HepG2 (cell line): ENCODE data around the gene ENPP1. TPM values are rescaled to one million over a fixed set of nuclear protein-coding genes. Genes with fewer than 3 reads are reported as not detected.
A peak's percentile ranks its signal among the peaks of the same experiment; 100 is the strongest.

Source experiments
- ATAC-seq: fragments of 200-7000 bp; cut with Tn5 transposase; 3 replicates; pipeline ENCODE4 v1.9.1; 2020; ENCODE audit warnings: mild to moderate bottlenecking, moderate library complexity
- BruUV-seq: library from RNA; stranded (reverse); fragments of 400-500 nt; replicated peaks from 2 replicates; lab custom pipeline; 2021; lab: Mats Ljungman, UMichigan
- CTCF ChIA-PET: fragments of 300-600 bp; formaldehyde crosslinking; extraction: SDS; loops from one replicate; lab custom pipeline; 2021; ENCODE audit warnings: low total read pairs, inconsistent platforms, low intra/inter-chr PET ratio; lab: Yijun Ruan, JAX
- POLR2A ChIA-PET: fragments of 350-600 bp; sonication (Branson Sonifier 250); formaldehyde crosslinking; loops from one replicate; lab custom pipeline; 2020; ENCODE audit warnings: antibody characterized with exemption, inconsistent platforms; lab: Yijun Ruan, JAX
- DNase-seq: peaks from one replicate; pipeline ENCODE4 v3.0.0-alpha.2; 2015; ENCODE audit warnings: low spot score
- FAIRE-seq: peaks from 3 replicates; lab custom pipeline; 2011; peaks lifted over from hg19 to GRCh38; lab: Jason Lieb, UNC
- H2AFZ ChIP-seq: one replicate; pipeline ENCODE4 v1.6.1; 2011; ENCODE audit warnings: low read length, inconsistent platforms
- H3K27ac ChIP-seq: fragments of 300-600 bp; 3 replicates; pipeline ENCODE4 v1.8.0; 2011; ENCODE audit warnings: mixed run types, mild to moderate bottlenecking, mixed read lengths, low read length, inconsistent platforms; ENCODE audit not compliant: insufficient read depth; ENCODE audit errors: extremely low read length
- H3K27me3 ChIP-seq, 2 experiments: fragments of 200-600 bp in 1 of 2; 2 replicates in 1 of 2; 3 replicates in 1 of 2; pipeline versions ENCODE4 v1.6.0 to v1.8.0; 2011; ENCODE audit warnings: low read length in 2 of 2, mild to moderate bottlenecking in 2 of 2, moderate library complexity in 2 of 2, inconsistent platforms in 1 of 2; ENCODE audit not compliant: insufficient read depth in 2 of 2, control insufficient read depth in 1 of 2
- H3K36me3 ChIP-seq, 2 experiments: fragments of 200-600 bp in 1 of 2; replicated peaks in 1 of 2; 2 replicates in 1 of 2; 3 replicates in 1 of 2; pipeline versions ENCODE4 v1.5.1 to v1.8.0; 2011; ENCODE audit warnings: low read length in 2 of 2, inconsistent platforms in 1 of 2; ENCODE audit not compliant: insufficient read depth in 2 of 2, control insufficient read depth in 1 of 2
- H3K4me1 ChIP-seq: 2 replicates; pipeline ENCODE4 v1.5.1; 2012; ENCODE audit warnings: low read length, inconsistent platforms; ENCODE audit not compliant: insufficient read depth
- H3K4me2 ChIP-seq: 2 replicates; pipeline ENCODE4 v1.6.0; 2011; ENCODE audit warnings: low read depth, low read length, inconsistent platforms
- H3K4me3 ChIP-seq, 3 experiments: fragments of 200-600 bp in 1 of 3; sonication (generic), shearing (Covaris generic) in 1 of 3; replicated peaks in 1 of 3; 2 replicates each; pipeline ENCODE4 v1.5.1; 2011 to 2016; ENCODE audit warnings: low read length in 3 of 3, inconsistent platforms in 2 of 3, low read depth in 2 of 3, mild to moderate bottlenecking in 2 of 3, control low read depth in 1 of 3, mixed read lengths in 1 of 3; ENCODE audit not compliant: insufficient read depth in 1 of 3
- H3K79me2 ChIP-seq: one replicate; pipeline ENCODE4 v1.6.1; 2011; ENCODE audit warnings: low read length, inconsistent platforms; ENCODE audit not compliant: insufficient read depth
- H3K9ac ChIP-seq: 2 replicates; pipeline ENCODE4 v1.6.0; 2011; ENCODE audit warnings: mild to moderate bottlenecking, low read depth, low read length, inconsistent platforms; ENCODE audit not compliant: insufficient read depth
- H3K9me3 ChIP-seq: 2 replicates; pipeline ENCODE4 v1.5.1; 2012; ENCODE audit warnings: mild to moderate bottlenecking, low read length
- H4K20me1 ChIP-seq: 2 replicates; pipeline ENCODE4 v1.6.0; 2011; ENCODE audit warnings: inconsistent platforms, mild to moderate bottlenecking, low read length, moderate library complexity; ENCODE audit not compliant: insufficient read depth
- ARNTL ChIP-seq: sonication (generic); formaldehyde crosslinking; IDR thresholded peaks from 2 replicates; pipeline ENCODE4 v1.4.0; 2020; ENCODE audit warnings: mild to moderate bottlenecking, missing genetic modification reagents
- CHD4 ChIP-seq: fragments of 200-600 bp; sonication (generic); IDR thresholded peaks from 2 replicates; pipeline ENCODE4 v1.7.0; 2017; ENCODE audit warnings: mild to moderate bottlenecking, low read length, borderline replicate concordance
- JUNB ChIP-seq: sonication (generic); formaldehyde crosslinking; IDR thresholded peaks from 2 replicates; pipeline ENCODE4 v1.8.0; 2022; ENCODE audit warnings: missing genetic modification reagents, mild to moderate bottlenecking, borderline replicate concordance
- NFATC3 ChIP-seq: sonication (generic); formaldehyde crosslinking; IDR thresholded peaks from 2 replicates; pipeline ENCODE4 v1.5.1; 2020; ENCODE audit warnings: mild to moderate bottlenecking, missing genetic modification reagents
- PHB2 ChIP-seq: fragments of 450-650 bp; IDR thresholded peaks from 2 replicates; pipeline ENCODE4 v1.6.1; 2018; ENCODE audit not compliant: partially characterized antibody
- SKI ChIP-seq: fragments of 450-650 bp; IDR thresholded peaks from one replicate; pipeline ENCODE4 v1.6.1; 2018; ENCODE audit warnings: mild to moderate bottlenecking; ENCODE audit not compliant: partially characterized antibody
- ZBTB20 ChIP-seq: sonication (generic); formaldehyde crosslinking; IDR thresholded peaks from 2 replicates; pipeline ENCODE4 v1.8.1; 2023; ENCODE audit warnings: missing genetic modification reagents, low read depth, mild to moderate bottlenecking, borderline replicate concordance
- ZC3H13 ChIP-seq: sonication (generic); formaldehyde crosslinking; IDR thresholded peaks from 2 replicates; pipeline ENCODE4 v1.8.1; 2023; ENCODE audit warnings: mild to moderate bottlenecking, missing genetic modification reagents, moderate library complexity
- ZNF136 ChIP-seq: sonication (generic); formaldehyde crosslinking; IDR thresholded peaks from 2 replicates; pipeline ENCODE4 v1.8.1; 2022; ENCODE audit warnings: low read depth, mild to moderate bottlenecking, moderate library complexity, missing genetic modification reagents
- ZNF496 ChIP-seq: sonication (generic); formaldehyde crosslinking; IDR thresholded peaks from 2 replicates; pipeline ENCODE4 v1.8.1; 2023; ENCODE audit warnings: mild to moderate bottlenecking, moderate library complexity, missing genetic modification reagents; ENCODE audit not compliant: insufficient replicate concordance
- ZNF710 ChIP-seq: sonication (generic); formaldehyde crosslinking; IDR thresholded peaks from 2 replicates; pipeline ENCODE4 v1.5.0; 2020; ENCODE audit warnings: mild to moderate bottlenecking, missing genetic modification reagents, borderline replicate concordance
- ZNF800 ChIP-seq: sonication (generic); formaldehyde crosslinking; IDR thresholded peaks from 2 replicates; pipeline ENCODE4 v1.4.0; 2020; ENCODE audit warnings: missing genetic modification reagents
- WGBS: methylation state at CpG from one replicate; pipeline ENCODE4 v1.1.6; 2017; ENCODE audit warnings: low lambda C conversion rate; 5-methylcytosine and 5-hydroxymethylcytosine counted together
- in situ Hi-C: cut with HindIII; loops from 2 replicates; pipeline ENCODE4 v1.10.0; 2017; ENCODE audit warnings: low pct_unique_long_range_greater_than_20kb; ENCODE audit not compliant: extremely low pct_ligation_motif_present
- intact Hi-C: fragments of 100-400 bp; cut with micrococcal nuclease; formaldehyde crosslinking; loops from one replicate; pipeline ENCODE4 v1.10.0; 2022; ENCODE audit not compliant: unreplicated experiment
- polyA plus RNA-seq, 8 experiments: library from polyadenylated mRNA; depleted of rRNA in 3 of 8; stranded (reverse) in 7 of 8; unstranded in 1 of 8; fragments of >200 nt; fragmentation: Illumina TruSeq in 4 of 8; extraction: Trizol in 4 of 8; gene quantifications; 2 replicates each; pipeline versions ENCODE4 v1.2.1 to v1.2.3, GENCODE V29; 2011 to 2016; ENCODE audit warnings: low read depth in 4 of 8, missing spikeins in 1 of 8, mixed read lengths in 1 of 8; ENCODE audit not compliant: insufficient read depth in 1 of 8
- total RNA-seq, 5 experiments: library from RNA; depleted of rRNA; stranded (reverse); fragments of >200 nt; fragmentation: Illumina TruSeq; extraction: Trizol; gene quantifications; 2 replicates each; pipeline ENCODE4 v1.2.3, GENCODE V29; 2016; ENCODE audit warnings: low read depth in 1 of 5
- TF ChIP-seq, protein P1 (sequence below): IDR thresholded peaks from 2 replicates; pipeline ENCODE4 v1.6.1; 2016; ENCODE audit warnings: low read depth
- TF ChIP-seq, protein P2 (sequence below): sonication (generic); formaldehyde crosslinking; IDR thresholded peaks from 2 replicates; pipeline ENCODE4 v1.4.0; 2020; ENCODE audit warnings: mild to moderate bottlenecking, missing genetic modification reagents

ENPP1 gene
- total and polyA plus RNA-seq, 2 of the 13 experiments (the other 11 are each of a cell fraction or from before 2014, with no cell fraction given) = 56.5 to 160 TPM

GRCh38 chr6:131843768-131844167 lies 35.9 kb downstream of the ENPP1 start (continued):
- 0 out of 2 replicates have a peak, but pooled peaks have one; percentile 39 for TF ChIP-seq ARNTL (CRISPR knock-in tag)
- 0 out of 2 replicates have a peak, but pooled peaks have one; percentile 85 for TF ChIP-seq CHD4

DNA sequence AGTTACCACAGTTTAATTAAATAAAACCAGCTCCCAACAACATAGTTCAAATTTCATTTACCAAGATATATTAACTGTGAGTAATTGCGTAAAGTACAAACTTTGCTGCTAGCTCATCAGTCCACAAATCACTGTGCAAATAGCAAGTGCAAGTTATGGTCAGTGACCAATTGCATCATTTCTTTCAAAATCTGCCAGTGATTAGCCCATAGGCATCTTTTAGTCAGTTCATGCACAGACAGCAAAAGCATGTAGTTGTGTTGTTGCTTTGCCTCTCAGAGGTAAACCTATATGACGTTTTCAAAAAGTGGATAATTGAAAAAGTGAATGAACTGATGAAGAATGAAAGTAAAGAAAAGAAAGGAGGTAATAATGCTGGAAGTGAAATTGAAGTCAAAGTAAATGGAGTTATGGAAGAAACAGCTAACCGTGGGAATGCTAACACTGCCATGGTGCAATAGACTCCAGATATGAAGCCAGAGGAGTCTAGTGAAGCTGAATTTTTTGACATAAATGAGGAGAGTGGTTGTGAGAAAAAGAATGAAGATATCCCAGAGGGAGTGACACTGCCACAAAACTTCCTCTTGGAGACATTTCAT lies 36.5 kb downstream of the ENPP1 start:
- TSS peak; percentile 72 for BruUV-seq
- Histone ChIP-seq H3K27ac (peak overlapping the region; percentile 66), H3K27me3 (no peaks in the 10 kb centered on the region; a peak in 1 of 5 replicates), H4K20me1 (peaks cover 32% of the 10 kb centered on the region; the same call in 1 of the 2 replicates), H3K79me2 (peaks cover 83% of the 10 kb centered on the region), H3K4me2 (peak overlapping the region; percentile 97), H3K9me3 (no peaks in the 10 kb centered on the region), H2AFZ (no peak overlapping the region), H3K9ac (peak overlapping the region; percentile 76), H3K36me3 (peaks cover 3 to 9% of the 10 kb centered on the region in 2 experiments; a peak in 4 of 5 replicates), H3K4me1 (peaks cover 93% of the 10 kb centered on the region), H3K4me3 (peak overlapping the region; percentile 65 to 80 (median 74))
- in situ Hi-C loops (no loop called here), intact Hi-C loops (loop anchor here (1.0 kb wide), 2 partner anchors 8 to 51 kb away; no protein-coding TSS in a partner anchor)
- peak; percentile 91 for FAIRE-seq
- ChIA-PET CTCF (no interaction called here), POLR2A (interaction anchor here (0.6 to 2.7 kb wide), 21 partner anchors 9 to 216 kb away, joined by 3 to 41 read pairs (median 5); partner anchors contain the start of genes CCN2, ENPP1 and MED23)
- WGBS = 1% methylated on average over 3 of the region's 3 CpGs
- peak; percentile 92 for ATAC-seq
- DNase-seq = peak; percentile 98
- TF ChIP-seq ZNF136 (peak; percentile 96), ZNF800 (CRISPR knock-in tag) (peak; percentile 62; the same call in 1 of the 2 replicates), ZC3H13 (CRISPR knock-in tag) (no peak), NFATC3 (CRISPR knock-in tag) (peak; percentile 62; the same call in 1 of the 2 replicates), SKI (peak; percentile 75), PHB2 (no peak), ZNF496 (no peak), ZNF710 (CRISPR knock-in tag) (peak; percentile 89), JUNB (CRISPR knock-in tag) (no peak; the same call in 1 of the 2 replicates), ZBTB20 (CRISPR knock-in tag) (peak; percentile 64; the same call in 1 of the 2 replicates)
- TF ChIP-seq, protein P1, sequence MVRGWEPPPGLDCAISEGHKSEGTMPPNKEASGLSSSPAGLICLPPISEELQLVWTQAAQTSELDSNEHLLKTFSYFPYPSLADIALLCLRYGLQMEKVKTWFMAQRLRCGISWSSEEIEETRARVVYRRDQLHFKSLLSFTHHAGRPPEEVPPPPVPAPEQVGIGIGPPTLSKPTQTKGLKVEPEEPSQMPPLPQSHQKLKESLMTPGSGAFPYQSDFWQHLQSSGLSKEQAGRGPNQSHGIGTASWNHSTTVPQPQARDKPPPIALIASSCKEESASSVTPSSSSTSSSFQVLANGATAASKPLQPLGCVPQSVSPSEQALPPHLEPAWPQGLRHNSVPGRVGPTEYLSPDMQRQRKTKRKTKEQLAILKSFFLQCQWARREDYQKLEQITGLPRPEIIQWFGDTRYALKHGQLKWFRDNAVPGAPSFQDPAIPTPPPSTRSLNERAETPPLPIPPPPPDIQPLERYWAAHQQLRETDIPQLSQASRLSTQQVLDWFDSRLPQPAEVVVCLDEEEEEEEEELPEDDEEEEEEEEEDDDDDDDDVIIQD = peak; percentile 95
- TF ChIP-seq, protein P2, sequence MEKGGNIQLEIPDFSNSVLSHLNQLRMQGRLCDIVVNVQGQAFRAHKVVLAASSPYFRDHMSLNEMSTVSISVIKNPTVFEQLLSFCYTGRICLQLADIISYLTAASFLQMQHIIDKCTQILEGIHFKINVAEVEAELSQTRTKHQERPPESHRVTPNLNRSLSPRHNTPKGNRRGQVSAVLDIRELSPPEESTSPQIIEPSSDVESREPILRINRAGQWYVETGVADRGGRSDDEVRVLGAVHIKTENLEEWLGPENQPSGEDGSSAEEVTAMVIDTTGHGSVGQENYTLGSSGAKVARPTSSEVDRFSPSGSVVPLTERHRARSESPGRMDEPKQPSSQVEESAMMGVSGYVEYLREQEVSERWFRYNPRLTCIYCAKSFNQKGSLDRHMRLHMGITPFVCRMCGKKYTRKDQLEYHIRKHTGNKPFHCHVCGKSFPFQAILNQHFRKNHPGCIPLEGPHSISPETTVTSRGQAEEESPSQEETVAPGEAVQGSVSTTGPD = peak; percentile 86
